HepG2 (cell line): ENCODE data around the gene LAMB3. TPM values are rescaled to one million over a fixed set of nuclear protein-coding genes. Genes with fewer than 3 reads are reported as not detected.
A peak's percentile ranks its signal among the peaks of the same experiment; 100 is the strongest.

Experiments
- ATAC-seq: fragments of 200-7000 bp; cut with Tn5 transposase; 3 replicates; pipeline ENCODE4 v1.9.1; 2020; ENCODE audit warnings: mild to moderate bottlenecking, moderate library complexity
- BruUV-seq: library from RNA; stranded (reverse); fragments of 400-500 nt; replicated peaks from 2 replicates; lab custom pipeline; 2021; lab: Mats Ljungman, UMichigan
- CTCF ChIA-PET: fragments of 300-600 bp; formaldehyde crosslinking; extraction: SDS; loops from one replicate; lab custom pipeline; 2021; ENCODE audit warnings: low total read pairs, inconsistent platforms, low intra/inter-chr PET ratio; lab: Yijun Ruan, JAX
- POLR2A ChIA-PET: fragments of 350-600 bp; sonication (Branson Sonifier 250); formaldehyde crosslinking; loops from one replicate; lab custom pipeline; 2020; ENCODE audit warnings: antibody characterized with exemption, inconsistent platforms; lab: Yijun Ruan, JAX
- DNase-seq: peaks from one replicate; pipeline ENCODE4 v3.0.0-alpha.2; 2015; ENCODE audit warnings: low spot score
- FAIRE-seq: peaks from 3 replicates; lab custom pipeline; 2011; peaks lifted over from hg19 to GRCh38; lab: Jason Lieb, UNC
- H2AFZ ChIP-seq: one replicate; pipeline ENCODE4 v1.6.1; 2011; ENCODE audit warnings: low read length, inconsistent platforms
- H3K27ac ChIP-seq: fragments of 300-600 bp; 3 replicates; pipeline ENCODE4 v1.8.0; 2011; ENCODE audit warnings: mixed run types, mild to moderate bottlenecking, mixed read lengths, low read length, inconsistent platforms; ENCODE audit not compliant: insufficient read depth; ENCODE audit errors: extremely low read length
- H3K27me3 ChIP-seq, 2 experiments: fragments of 200-600 bp in 1 of 2; 2 replicates in 1 of 2; 3 replicates in 1 of 2; pipeline versions ENCODE4 v1.6.0 to v1.8.0; 2011; ENCODE audit warnings: low read length in 2 of 2, mild to moderate bottlenecking in 2 of 2, moderate library complexity in 2 of 2, inconsistent platforms in 1 of 2; ENCODE audit not compliant: insufficient read depth in 2 of 2, control insufficient read depth in 1 of 2
- H3K36me3 ChIP-seq, 2 experiments: fragments of 200-600 bp in 1 of 2; replicated peaks in 1 of 2; 2 replicates in 1 of 2; 3 replicates in 1 of 2; pipeline versions ENCODE4 v1.5.1 to v1.8.0; 2011; ENCODE audit warnings: low read length in 2 of 2, inconsistent platforms in 1 of 2; ENCODE audit not compliant: insufficient read depth in 2 of 2, control insufficient read depth in 1 of 2
- H3K4me1 ChIP-seq: 2 replicates; pipeline ENCODE4 v1.5.1; 2012; ENCODE audit warnings: low read length, inconsistent platforms; ENCODE audit not compliant: insufficient read depth
- H3K4me2 ChIP-seq: 2 replicates; pipeline ENCODE4 v1.6.0; 2011; ENCODE audit warnings: low read depth, low read length, inconsistent platforms
- H3K4me3 ChIP-seq, 3 experiments: fragments of 200-600 bp in 1 of 3; sonication (generic), shearing (Covaris generic) in 1 of 3; replicated peaks in 1 of 3; 2 replicates each; pipeline ENCODE4 v1.5.1; 2011 to 2016; ENCODE audit warnings: low read length in 3 of 3, inconsistent platforms in 2 of 3, low read depth in 2 of 3, mild to moderate bottlenecking in 2 of 3, control low read depth in 1 of 3, mixed read lengths in 1 of 3; ENCODE audit not compliant: insufficient read depth in 1 of 3
- H3K79me2 ChIP-seq: one replicate; pipeline ENCODE4 v1.6.1; 2011; ENCODE audit warnings: low read length, inconsistent platforms; ENCODE audit not compliant: insufficient read depth
- H3K9ac ChIP-seq: 2 replicates; pipeline ENCODE4 v1.6.0; 2011; ENCODE audit warnings: mild to moderate bottlenecking, low read depth, low read length, inconsistent platforms; ENCODE audit not compliant: insufficient read depth
- H3K9me3 ChIP-seq: 2 replicates; pipeline ENCODE4 v1.5.1; 2012; ENCODE audit warnings: mild to moderate bottlenecking, low read length
- H4K20me1 ChIP-seq: 2 replicates; pipeline ENCODE4 v1.6.0; 2011; ENCODE audit warnings: inconsistent platforms, mild to moderate bottlenecking, low read length, moderate library complexity; ENCODE audit not compliant: insufficient read depth
- ATF7 ChIP-seq, 2 experiments: fragments of 450-650 bp in 1 of 2; sonication (generic) in 1 of 2; formaldehyde crosslinking in 1 of 2; IDR thresholded peaks; 2 replicates each; pipeline versions ENCODE4 v1.4.0 to v1.6.1; 2016 to 2020; ENCODE audit warnings: antibody characterized with exemption in 1 of 2, mild to moderate bottlenecking in 1 of 2, missing genetic modification reagents in 1 of 2
- CBX1 ChIP-seq: IDR thresholded peaks from one replicate; pipeline ENCODE4 v1.6.1; 2016; ENCODE audit warnings: antibody characterized with exemption, low read depth
- GPN1 ChIP-seq: sonication (generic); formaldehyde crosslinking; IDR thresholded peaks from 2 replicates; pipeline ENCODE4 v1.5.1; 2020; ENCODE audit warnings: missing genetic modification reagents, borderline replicate concordance
- GTF2F1 ChIP-seq: fragments of 150-350 bp; IDR thresholded peaks from 2 replicates; pipeline ENCODE4 v1.6.1; 2014; ENCODE audit warnings: low read length
- MTA3 ChIP-seq: sonication (generic); formaldehyde crosslinking; IDR thresholded peaks from 2 replicates; pipeline ENCODE4 v1.4.0; 2020; ENCODE audit warnings: missing genetic modification reagents
- NPAS2 ChIP-seq: sonication (generic); formaldehyde crosslinking; IDR thresholded peaks from 2 replicates; pipeline ENCODE4 v1.8.0; 2022; ENCODE audit warnings: mild to moderate bottlenecking, missing genetic modification reagents, borderline replicate concordance
- SP2 ChIP-seq: sonication (generic); formaldehyde crosslinking; IDR thresholded peaks from 2 replicates; pipeline ENCODE4 v1.5.1; 2020; ENCODE audit warnings: mild to moderate bottlenecking, missing genetic modification reagents
- TAF1 ChIP-seq: sonication (generic); formaldehyde crosslinking; IDR thresholded peaks from 2 replicates; pipeline ENCODE4 v1.4.0; 2020; ENCODE audit warnings: missing genetic modification reagents
- ZNF136 ChIP-seq: sonication (generic); formaldehyde crosslinking; IDR thresholded peaks from 2 replicates; pipeline ENCODE4 v1.8.1; 2022; ENCODE audit warnings: low read depth, mild to moderate bottlenecking, moderate library complexity, missing genetic modification reagents
- ZNF180 ChIP-seq: sonication (generic); formaldehyde crosslinking; IDR thresholded peaks from 2 replicates; pipeline ENCODE4 v1.4.0; 2020; ENCODE audit warnings: low read depth, missing genetic modification reagents, borderline replicate concordance
- ZNF263 ChIP-seq: sonication (generic); formaldehyde crosslinking; IDR thresholded peaks from 2 replicates; pipeline ENCODE4 v1.4.0; 2020; ENCODE audit warnings: missing genetic modification reagents
- ZNF678 ChIP-seq: sonication (generic); formaldehyde crosslinking; IDR thresholded peaks from 2 replicates; pipeline ENCODE4 v1.4.0; 2020; ENCODE audit warnings: mild to moderate bottlenecking, missing genetic modification reagents
- WGBS: methylation state at CpG from one replicate; pipeline ENCODE4 v1.1.6; 2017; ENCODE audit warnings: low lambda C conversion rate; 5-methylcytosine and 5-hydroxymethylcytosine counted together
- in situ Hi-C: cut with HindIII; loops from 2 replicates; pipeline ENCODE4 v1.10.0; 2017; ENCODE audit warnings: low pct_unique_long_range_greater_than_20kb; ENCODE audit not compliant: extremely low pct_ligation_motif_present
- intact Hi-C: fragments of 100-400 bp; cut with micrococcal nuclease; formaldehyde crosslinking; loops from one replicate; pipeline ENCODE4 v1.10.0; 2022; ENCODE audit not compliant: unreplicated experiment
- polyA plus RNA-seq, 8 experiments: library from polyadenylated mRNA; depleted of rRNA in 3 of 8; stranded (reverse) in 7 of 8; unstranded in 1 of 8; fragments of >200 nt; fragmentation: Illumina TruSeq in 4 of 8; extraction: Trizol in 4 of 8; gene quantifications; 2 replicates each; pipeline versions ENCODE4 v1.2.1 to v1.2.3, GENCODE V29; 2011 to 2016; ENCODE audit warnings: low read depth in 4 of 8, missing spikeins in 1 of 8, mixed read lengths in 1 of 8; ENCODE audit not compliant: insufficient read depth in 1 of 8
- total RNA-seq, 5 experiments: library from RNA; depleted of rRNA; stranded (reverse); fragments of >200 nt; fragmentation: Illumina TruSeq; extraction: Trizol; gene quantifications; 2 replicates each; pipeline ENCODE4 v1.2.3, GENCODE V29; 2016; ENCODE audit warnings: low read depth in 1 of 5
- TF ChIP-seq, protein P1 (sequence below): sonication (generic); formaldehyde crosslinking; IDR thresholded peaks from 2 replicates; pipeline ENCODE4 v1.4.0; 2020; ENCODE audit warnings: missing genetic modification reagents, mild to moderate bottlenecking, borderline replicate concordance
- TF ChIP-seq, protein P2 (sequence below): fragments of 450-650 bp; IDR thresholded peaks from 2 replicates; pipeline ENCODE4 v1.6.1; 2016
- TF ChIP-seq, protein P3 (sequence below): IDR thresholded peaks from 2 replicates; pipeline ENCODE4 v1.6.1; 2016; ENCODE audit warnings: low read depth, control low read depth

LAMB3 gene
- total and polyA plus RNA-seq, 2 of the 13 experiments (the other 11 are each of a cell fraction or from before 2014, with no cell fraction given): 0.18 to 0.24 TPM

- H3K4me1 ChIP-seq: no peaks in the 10 kb centered on the region
- no peak overlapping the region for H3K9ac ChIP-seq
- no peaks in the 10 kb centered on the region for H3K79me2 ChIP-seq
- ATAC-seq: no peak
- in situ Hi-C loops (no loop called here), intact Hi-C loops (no loop called here)
- 30% methylated on average over 9 of the region's 9 CpGs for WGBS
- no peak overlapping the region for H3K4me3 ChIP-seq
- H4K20me1 ChIP-seq: no peaks in the 10 kb centered on the region
- H2AFZ ChIP-seq: no peak overlapping the region
- no peaks in the 10 kb centered on the region for H3K27me3 ChIP-seq
- BruUV-seq: no TSS peak
- no peaks in the 10 kb centered on the region for H3K9me3 ChIP-seq
- no peak overlapping the region for H3K27ac ChIP-seq
- POLR2A ChIA-PET: no interaction called here
- TF ChIP-seq, protein P1, sequence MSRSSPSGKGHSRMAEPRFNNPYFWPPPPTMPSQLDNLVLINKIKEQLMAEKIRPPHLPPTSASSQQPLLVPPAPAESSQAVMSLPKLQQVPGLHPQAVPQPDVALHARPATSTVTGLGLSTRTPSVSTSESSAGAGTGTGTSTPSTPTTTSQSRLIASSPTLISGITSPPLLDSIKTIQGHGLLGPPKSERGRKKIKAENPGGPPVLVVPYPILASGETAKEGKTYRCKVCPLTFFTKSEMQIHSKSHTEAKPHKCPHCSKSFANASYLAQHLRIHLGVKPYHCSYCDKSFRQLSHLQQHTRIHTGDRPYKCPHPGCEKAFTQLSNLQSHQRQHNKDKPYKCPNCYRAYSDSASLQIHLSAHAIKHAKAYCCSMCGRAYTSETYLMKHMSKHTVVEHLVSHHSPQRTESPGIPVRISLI (CRISPR knock-in tag): no peak
- TF ChIP-seq, protein P2, sequence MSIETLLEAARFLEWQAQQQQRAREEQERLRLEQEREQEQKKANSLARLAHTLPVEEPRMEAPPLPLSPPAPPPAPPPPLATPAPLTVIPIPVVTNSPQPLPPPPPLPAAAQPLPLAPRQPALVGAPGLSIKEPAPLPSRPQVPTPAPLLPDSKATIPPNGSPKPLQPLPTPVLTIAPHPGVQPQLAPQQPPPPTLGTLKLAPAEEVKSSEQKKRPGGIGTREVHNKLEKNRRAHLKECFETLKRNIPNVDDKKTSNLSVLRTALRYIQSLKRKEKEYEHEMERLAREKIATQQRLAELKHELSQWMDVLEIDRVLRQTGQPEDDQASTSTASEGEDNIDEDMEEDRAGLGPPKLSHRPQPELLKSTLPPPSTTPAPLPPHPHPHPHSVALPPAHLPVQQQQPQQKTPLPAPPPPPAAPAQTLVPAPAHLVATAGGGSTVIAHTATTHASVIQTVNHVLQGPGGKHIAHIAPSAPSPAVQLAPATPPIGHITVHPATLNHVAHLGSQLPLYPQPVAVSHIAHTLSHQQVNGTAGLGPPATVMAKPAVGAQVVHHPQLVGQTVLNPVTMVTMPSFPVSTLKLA: 0 out of 2 replicates have a peak, but pooled peaks have one; percentile 16
- TF ChIP-seq, all 625 proteins: peak for 1
- Histone ChIP-seq H3K36me3 (no peaks in the 10 kb centered on the region), H3K4me2 (no peak overlapping the region)
- FAIRE-seq (no peak), DNase-seq (no peak)
- CTCF ChIA-PET: no interaction called here
These were observed 43.0 kb downstream of the LAMB3 start for GRCh38 chr1:209609041-209609790.

DNA sequence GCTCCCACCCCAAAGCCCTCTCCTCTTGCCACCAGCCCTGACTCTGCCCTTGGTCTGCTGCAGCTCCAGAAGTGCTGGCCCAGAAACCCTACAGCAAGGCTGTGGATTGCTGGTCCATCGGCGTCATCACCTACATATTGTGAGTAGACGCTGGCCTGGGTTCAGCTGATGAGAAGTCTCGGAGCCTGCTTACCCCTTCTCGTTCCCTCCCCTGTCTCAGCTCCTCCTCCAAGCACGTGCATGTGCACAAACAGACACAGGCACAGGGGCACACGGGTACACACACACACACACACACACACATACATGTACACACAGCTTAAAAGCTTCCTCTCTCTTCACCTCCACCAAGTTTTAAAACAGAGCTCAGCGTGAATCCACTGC, 44.4 kb downstream of the LAMB3 start:
- Histone ChIP-seq H3K4me1 (no peaks in the 10 kb centered on the region), H3K27ac (no peak overlapping the region), H3K27me3 (no peaks in the 10 kb centered on the region), H3K79me2 (no peaks in the 10 kb centered on the region), H3K9me3 (no peaks in the 10 kb centered on the region), H2AFZ (no peak overlapping the region), H3K36me3 (no peaks in the 10 kb centered on the region), H3K4me2 (no peak overlapping the region), H4K20me1 (no peaks in the 10 kb centered on the region), H3K9ac (no peak overlapping the region), H3K4me3 (no peak overlapping the region)
- 34% methylated on average over 7 of the region's 8 CpGs for WGBS
- POLR2A ChIA-PET: no interaction called here
- FAIRE-seq: no peak
- no peak for DNase-seq
- intact Hi-C loops (no loop called here), in situ Hi-C loops (no loop called here)
- no peak for ATAC-seq
- CTCF ChIA-PET: no interaction called here
- no TSS peak for BruUV-seq
- TF ChIP-seq, protein P3, sequence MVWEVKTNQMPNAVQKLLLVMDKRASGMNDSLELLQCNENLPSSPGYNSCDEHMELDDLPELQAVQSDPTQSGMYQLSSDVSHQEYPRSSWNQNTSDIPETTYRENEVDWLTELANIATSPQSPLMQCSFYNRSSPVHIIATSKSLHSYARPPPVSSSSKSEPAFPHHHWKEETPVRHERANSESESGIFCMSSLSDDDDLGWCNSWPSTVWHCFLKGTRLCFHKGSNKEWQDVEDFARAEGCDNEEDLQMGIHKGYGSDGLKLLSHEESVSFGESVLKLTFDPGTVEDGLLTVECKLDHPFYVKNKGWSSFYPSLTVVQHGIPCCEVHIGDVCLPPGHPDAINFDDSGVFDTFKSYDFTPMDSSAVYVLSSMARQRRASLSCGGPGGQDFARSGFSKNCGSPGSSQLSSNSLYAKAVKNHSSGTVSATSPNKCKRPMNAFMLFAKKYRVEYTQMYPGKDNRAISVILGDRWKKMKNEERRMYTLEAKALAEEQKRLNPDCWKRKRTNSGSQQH (CRISPR knock-in tag): no peak
- no peak for TF ChIP-seq GPN1
- no peak for TF ChIP-seq CBX1
- TF ChIP-seq GTF2F1: no peak
- TF ChIP-seq ATF7 (IDR thresholded peaks at IDR 0.05): no peak
- no peak for TF ChIP-seq ATF7 (CRISPR knock-in tag; IDR thresholded peaks at IDR 0.05)
- TF ChIP-seq ZNF180 (CRISPR knock-in tag): no peak
- TF ChIP-seq ZNF263 (CRISPR knock-in tag): no peak
- TF ChIP-seq ZNF136: no peak
- TF ChIP-seq NPAS2 (CRISPR knock-in tag): no peak
- TF ChIP-seq ZNF678 (CRISPR knock-in tag): no peak
- TF ChIP-seq TAF1 (CRISPR knock-in tag): no peak
- no peak for TF ChIP-seq MTA3 (CRISPR knock-in tag)
- TF ChIP-seq SP2: no peak
